H9 (cell line): ENCODE measurements around the gene METTL16. TPM values are rescaled to one million over a fixed set of nuclear protein-coding genes. Genes with fewer than 3 reads are reported as not detected.
A peak's percentile ranks its signal among the peaks of the same experiment; 100 is the strongest.

Experiments
- DNase-seq: peaks from one replicate; pipeline ENCODE4 v3.0.0-alpha.2; 2017
- H2AFZ ChIP-seq: one replicate; pipeline ENCODE4 v1.6.1; 2013; ENCODE audit warnings: mild to moderate bottlenecking, low read length, control low read depth, moderate library complexity
- H2AK5ac ChIP-seq: 2 replicates; pipeline ENCODE4 v1.6.1; 2013; ENCODE audit warnings: low read length, control low read depth, mixed read lengths; ENCODE audit not compliant: insufficient read length
- H2BK120ac ChIP-seq: one replicate; pipeline ENCODE4 v1.6.1; 2013; ENCODE audit warnings: low read depth, mild to moderate bottlenecking, low read length, control low read depth, inconsistent platforms; ENCODE audit not compliant: poor library complexity, severe bottlenecking
- H2BK12ac ChIP-seq: 2 replicates; pipeline ENCODE4 v1.6.1; 2013; ENCODE audit warnings: low read length, control low read depth, mixed read lengths, low read depth; ENCODE audit not compliant: insufficient read length
- H2BK15ac ChIP-seq: 2 replicates; pipeline ENCODE4 v1.6.1; 2013; ENCODE audit warnings: low read depth, low read length, control low read depth
- H2BK20ac ChIP-seq: one replicate; pipeline ENCODE4 v1.6.1; 2013; ENCODE audit warnings: low read depth, mild to moderate bottlenecking, low read length, control low read depth, inconsistent platforms; ENCODE audit not compliant: poor library complexity, severe bottlenecking
- H2BK5ac ChIP-seq: 2 replicates; pipeline ENCODE4 v1.6.1; 2013; ENCODE audit warnings: low read length, control low read depth, mixed read lengths; ENCODE audit not compliant: insufficient read length
- H3K14ac ChIP-seq: 2 replicates; pipeline ENCODE4 v1.6.1; 2013; ENCODE audit warnings: low read length, control low read depth; ENCODE audit not compliant: insufficient read depth
- H3K18ac ChIP-seq: 2 replicates; pipeline ENCODE4 v1.6.1; 2013; ENCODE audit warnings: low read depth, mild to moderate bottlenecking, mixed read lengths, low read length, control low read depth; ENCODE audit not compliant: insufficient read length
- H3K23ac ChIP-seq: 2 replicates; pipeline ENCODE4 v1.6.1; 2013; ENCODE audit warnings: low read length, control low read depth, mixed read lengths, low read depth; ENCODE audit not compliant: insufficient read length
- H3K23me2 ChIP-seq: 2 replicates; pipeline ENCODE4 v1.6.1; 2013; ENCODE audit warnings: low read depth, mild to moderate bottlenecking, mixed read lengths, low read length, control low read depth; ENCODE audit not compliant: insufficient read length, poor library complexity, severe bottlenecking
- H3K27ac ChIP-seq: 2 replicates; pipeline ENCODE4 v1.5.1; 2013; ENCODE audit warnings: low read length, control low read depth, mixed read lengths, low read depth; ENCODE audit not compliant: insufficient read length
- H3K27me3 ChIP-seq: 2 replicates; pipeline ENCODE4 v1.6.1; 2013; ENCODE audit warnings: low read length, control low read depth, inconsistent platforms; ENCODE audit not compliant: insufficient read depth
- H3K4ac ChIP-seq: 2 replicates; pipeline ENCODE4 v1.6.1; 2013; ENCODE audit warnings: low read depth, mild to moderate bottlenecking, control low read depth, inconsistent platforms, low read length, moderate library complexity
- H3K4me1 ChIP-seq: 2 replicates; pipeline ENCODE4 v1.6.1; 2013; ENCODE audit warnings: low read length, control low read depth, inconsistent platforms; ENCODE audit not compliant: insufficient read depth
- H3K4me2 ChIP-seq: 2 replicates; pipeline ENCODE4 v1.6.1; 2013; ENCODE audit warnings: low read length, control low read depth, mixed read lengths; ENCODE audit not compliant: insufficient read length, insufficient read depth
- H3K56ac ChIP-seq: 2 replicates; pipeline ENCODE4 v1.6.1; 2013; ENCODE audit warnings: low read depth, mild to moderate bottlenecking, mixed read lengths, low read length, control low read depth; ENCODE audit not compliant: insufficient read length
- H3K79me1 ChIP-seq: 2 replicates; pipeline ENCODE4 v1.6.1; 2013; ENCODE audit warnings: low read depth, mild to moderate bottlenecking, moderate library complexity, low read length, control low read depth, inconsistent platforms; ENCODE audit not compliant: insufficient read depth, poor library complexity, severe bottlenecking
- H3K79me2 ChIP-seq: 2 replicates; pipeline ENCODE4 v1.6.1; 2013; ENCODE audit warnings: low read length, control low read depth, inconsistent platforms; ENCODE audit not compliant: insufficient read depth
- H3K9ac ChIP-seq: 2 replicates; pipeline ENCODE4 v1.6.1; 2013; ENCODE audit warnings: low read length, control low read depth, mixed read lengths; ENCODE audit not compliant: insufficient read length; ENCODE audit errors: extremely low read depth
- H3K9me3 ChIP-seq: one replicate; pipeline ENCODE4 v1.6.1; 2013; ENCODE audit warnings: low read depth, low read length, inconsistent platforms; ENCODE audit not compliant: control insufficient read depth
- H3T11ph ChIP-seq: one replicate; pipeline ENCODE4 v1.6.1; 2013; ENCODE audit warnings: mild to moderate bottlenecking, low read length, control low read depth, inconsistent platforms
- H4K20me1 ChIP-seq: one replicate; pipeline ENCODE4 v1.6.1; 2013; ENCODE audit not compliant: control insufficient read depth, insufficient read length, insufficient read depth
- H4K5ac ChIP-seq: 2 replicates; pipeline ENCODE4 v1.6.1; 2013; ENCODE audit warnings: low read depth, mild to moderate bottlenecking, mixed read lengths, low read length, control low read depth; ENCODE audit not compliant: insufficient read length
- H4K8ac ChIP-seq: replicated peaks from 2 replicates; pipeline ENCODE4 v1.6.1; 2013; ENCODE audit warnings: low read length, control low read depth, mixed read lengths, low read depth; ENCODE audit not compliant: insufficient read length
- H4K91ac ChIP-seq: 2 replicates; pipeline ENCODE4 v1.6.1; 2013; ENCODE audit warnings: low read depth, mild to moderate bottlenecking, moderate library complexity, mixed read lengths, low read length, control low read depth; ENCODE audit not compliant: insufficient read length
- H3K27ac Mint-ChIP-seq, 3 experiments: 2 replicates in 2 of 3; 3 replicates in 1 of 3; pipeline ENCODE4 v1.8.0; 2020 to 2021; ENCODE audit warnings: mixed read lengths in 3 of 3, mild to moderate bottlenecking in 1 of 3, moderate library complexity in 1 of 3
- H3K27me3 Mint-ChIP-seq: 2 replicates; pipeline ENCODE4 v1.8.0; 2021; ENCODE audit warnings: low read depth, mild to moderate bottlenecking, moderate library complexity, mixed read lengths
- H3K36me3 Mint-ChIP-seq, 3 experiments: 2 replicates in 2 of 3; 3 replicates in 1 of 3; pipeline ENCODE4 v1.8.0; 2020 to 2021; ENCODE audit warnings: low read depth in 3 of 3, mixed read lengths in 3 of 3; ENCODE audit not compliant: insufficient read depth in 1 of 3
- H3K4me1 Mint-ChIP-seq, 2 experiments: 2 replicates each; pipeline ENCODE4 v1.8.0; 2020; ENCODE audit warnings: mixed read lengths in 2 of 2
- H3K4me3 Mint-ChIP-seq, 2 experiments: 2 replicates in 1 of 2; 3 replicates in 1 of 2; pipeline ENCODE4 v1.8.0; 2020 to 2021; ENCODE audit warnings: mild to moderate bottlenecking in 2 of 2, mixed read lengths in 2 of 2, moderate library complexity in 1 of 2
- H3K9me3 Mint-ChIP-seq, 2 experiments: 2 replicates in 1 of 2; 3 replicates in 1 of 2; pipeline ENCODE4 v1.8.0; 2020; ENCODE audit warnings: mild to moderate bottlenecking in 2 of 2, mixed read lengths in 2 of 2, moderate library complexity in 1 of 2
- CTCF ChIP-seq: fragments of 200-600 bp; sonication (generic); conservative IDR thresholded peaks from 3 replicates; pipeline ENCODE4 v1.8.0; 2021; ENCODE audit warnings: antibody characterized with exemption, mild to moderate bottlenecking
- WGBS: extraction: QIAGEN DNeasy Blood & Tissue Kit; methylation state at CpG from one replicate; pipeline ENCODE4 v1.1.7; 2013; ENCODE audit warnings: missing lambda C conversion rate, low lambda C conversion rate, mixed read lengths; ENCODE audit not compliant: insufficient read length; ENCODE audit errors: extremely low coverage; 5-methylcytosine and 5-hydroxymethylcytosine counted together
- total RNA-seq: library from RNA; stranded (reverse); gene quantifications from 2 replicates; pipeline ENCODE4 v1.2.1, GENCODE V29; 2021

METTL16 gene
- total RNA-seq, 1 experiment from 2014 or later: 55.4 TPM

GRCh38 chr17:2453325-2453724 lies 58.4 kb downstream of the METTL16 start:
- H4K91ac ChIP-seq: no peak overlapping the region
- Mint-ChIP-seq H3K9me3 (peaks cover 0 to 3% of the 10 kb centered on the region in 2 experiments; a peak in 1 of 5 replicates), H3K4me1 (peaks cover 17 to 23% of the 10 kb centered on the region in 2 experiments), H3K27ac (peak overlapping the region in 1 of 3 experiments; percentile 59; a peak in 2 of 7 replicates), H3K27me3 (no peaks in the 10 kb centered on the region), H3K4me3 (no peak overlapping the region), H3K36me3 (peaks cover 16 to 35% (median 32%) of the 10 kb centered on the region in 3 experiments)
- no peaks in the 10 kb centered on the region for H3K79me2 ChIP-seq
- no peaks in the 10 kb centered on the region for H3K79me1 ChIP-seq
- no peak overlapping the region for H3K14ac ChIP-seq
- H3K4me2 ChIP-seq: no peak overlapping the region
- no peak overlapping the region for H2BK15ac ChIP-seq
- no peak overlapping the region for H3T11ph ChIP-seq
- H4K5ac ChIP-seq: no peak overlapping the region
- H3K56ac ChIP-seq: no peak overlapping the region
- no peak overlapping the region for H3K9ac ChIP-seq
- no peaks in the 10 kb centered on the region for H3K23me2 ChIP-seq
- H3K9me3 ChIP-seq: no peaks in the 10 kb centered on the region
- H4K8ac ChIP-seq: no peak overlapping the region
- H3K27me3 ChIP-seq: no peaks in the 10 kb centered on the region
- no peak overlapping the region for H3K27ac ChIP-seq
- H3K23ac ChIP-seq: no peak overlapping the region
- no peak for TF ChIP-seq CTCF
- no peak overlapping the region for H2BK120ac ChIP-seq
- no peak for DNase-seq
- no peak overlapping the region for H2BK12ac ChIP-seq
- no peak overlapping the region for H2AK5ac ChIP-seq
- H2BK5ac ChIP-seq: no peak overlapping the region
- no peaks in the 10 kb centered on the region for H3K4me1 ChIP-seq
- H2BK20ac ChIP-seq: no peak overlapping the region
- no peaks in the 10 kb centered on the region for H4K20me1 ChIP-seq
- no peak overlapping the region for H3K4ac ChIP-seq
- H2AFZ ChIP-seq: no peak overlapping the region
- no CpG with 5 or more reads among the region's 6 CpGs for WGBS
- no peak overlapping the region for H3K18ac ChIP-seq
